Stimulated activated CD4-positive, alpha-beta T cell treated with anti-CD3 and anti-CD28 coated beads, Interleukin-4, amount 100 ng/mL, for 4 hours (primary cell): ENCODE results near the gene TMEM167B.

Source experiments
- DNase-seq, 2 experiments: peaks; one replicate each; pipeline ENCODE4 v3.0.0-alpha.2; 2020

The TMEM167B gene

DNA sequence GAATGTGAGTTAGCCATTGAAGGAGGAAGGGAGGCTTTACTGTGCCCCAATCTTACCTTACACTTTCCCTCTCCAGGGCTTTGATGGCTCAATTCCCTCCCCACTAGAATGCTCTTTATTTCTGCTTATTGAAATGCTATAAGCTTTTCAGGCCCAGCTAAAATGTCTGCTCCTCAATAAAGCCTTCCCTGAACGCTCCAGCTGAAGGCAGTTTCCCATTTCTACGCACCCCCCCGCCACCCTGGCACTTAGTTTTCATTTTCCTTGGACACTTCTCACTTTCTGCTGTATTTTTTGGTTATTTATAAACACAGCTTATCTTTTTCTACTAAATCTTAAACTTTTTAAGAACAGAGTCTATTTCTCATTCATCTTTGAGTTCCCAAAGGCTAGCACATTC lies 7.1 kb upstream of the TMEM167B start:
- no peak for DNase-seq

DNA sequence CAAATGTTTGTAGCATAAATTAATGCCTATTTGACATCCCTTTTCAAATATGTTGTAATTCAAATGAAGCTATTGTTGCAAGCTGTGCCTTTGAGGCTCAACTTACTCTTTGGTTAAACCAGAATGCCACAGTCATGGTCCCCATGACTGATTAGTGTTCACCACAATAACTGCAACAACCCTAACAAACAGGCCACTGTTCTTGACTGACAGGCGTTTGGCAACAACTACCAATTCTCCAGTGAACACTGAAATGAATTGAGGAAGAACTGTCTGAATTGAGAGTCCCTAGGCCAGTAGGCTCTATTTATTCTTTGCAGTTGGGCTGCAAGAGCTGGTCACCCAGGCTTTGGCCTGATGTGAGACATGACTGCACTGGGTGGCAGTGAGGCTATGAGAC lies 6.6 kb upstream of the TMEM167B start:
- no peak for DNase-seq

DNA sequence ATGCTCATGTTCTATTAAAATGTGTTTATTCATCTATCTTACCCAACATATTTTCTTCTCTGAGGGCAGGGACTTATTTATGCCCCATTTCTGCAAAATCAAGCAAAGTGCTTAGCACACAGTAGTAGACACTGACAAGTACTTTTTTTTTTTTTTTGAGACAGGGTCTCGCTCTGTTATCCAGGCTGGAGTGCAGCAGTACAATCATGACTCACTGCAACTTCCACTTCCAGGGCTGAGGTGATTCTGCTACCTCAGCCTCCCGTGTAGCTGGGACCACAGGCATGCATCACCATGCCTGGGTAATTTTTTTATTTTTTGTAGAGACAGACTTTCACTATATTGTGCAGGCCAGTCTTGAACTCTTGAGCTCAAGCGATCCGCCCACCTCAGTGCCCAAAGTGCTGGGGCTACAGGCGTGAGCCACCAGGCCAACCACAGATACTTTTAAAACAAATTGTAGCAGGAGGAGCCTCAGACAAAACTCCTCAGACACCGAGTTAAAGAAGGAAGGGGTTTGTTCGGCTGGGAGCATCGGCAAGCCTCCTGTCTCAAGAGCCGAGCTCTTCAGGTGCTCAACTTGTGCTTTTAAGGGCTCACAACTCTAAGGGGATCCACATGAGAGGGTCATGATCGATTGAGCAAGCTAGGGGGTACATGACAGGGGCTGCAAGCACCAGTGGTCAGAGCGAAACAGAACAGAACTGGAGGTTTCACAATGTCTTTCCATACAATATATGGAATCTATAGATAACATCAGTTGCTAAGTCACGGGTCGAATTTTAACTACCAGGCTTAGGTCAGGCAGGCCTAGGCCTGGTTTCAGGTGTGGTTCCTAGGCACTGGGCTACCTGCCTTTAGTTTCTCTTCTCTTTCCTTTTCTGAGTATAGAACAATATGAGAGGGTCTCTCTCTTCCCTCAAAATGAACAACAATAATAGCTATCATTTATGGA lies 5.7 kb upstream of the TMEM167B start:
- no peak for DNase-seq

DNA sequence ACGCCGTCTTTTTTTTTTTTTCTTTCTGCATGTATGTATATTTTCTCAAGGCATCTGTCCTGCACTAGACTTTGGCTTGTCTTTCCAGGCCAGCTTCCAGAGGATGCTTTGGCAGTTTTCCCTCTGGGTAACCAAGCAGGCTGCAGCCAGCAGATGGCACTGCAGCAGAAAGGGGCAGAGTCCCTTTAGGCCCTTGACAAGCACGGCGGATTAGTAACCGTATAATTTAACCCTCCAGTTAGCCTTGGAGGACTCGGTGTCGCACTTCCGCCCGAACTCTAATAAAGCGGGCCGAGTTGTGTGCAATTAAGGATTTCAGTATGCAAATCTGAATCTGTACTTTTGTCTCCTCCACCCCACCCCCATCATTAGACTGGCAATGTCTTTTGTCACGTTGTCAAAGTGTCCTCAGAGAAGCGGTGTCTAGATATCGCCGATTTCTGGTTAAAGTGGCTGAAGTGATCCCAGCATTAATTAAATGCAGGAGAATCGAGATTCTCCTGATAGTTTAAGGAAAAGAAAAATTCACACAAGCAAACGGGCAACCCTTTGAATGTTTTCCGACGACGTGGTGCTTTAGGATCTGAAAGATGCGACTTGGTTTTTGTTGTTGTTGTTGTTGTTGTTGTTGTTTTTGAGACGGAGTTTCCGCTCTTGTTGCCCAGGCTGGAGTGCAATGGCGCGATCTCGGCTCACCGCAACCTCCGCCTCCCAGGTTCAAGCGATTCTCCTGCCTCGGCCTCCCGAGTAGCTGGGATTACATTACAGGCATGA lies 1.1 kb upstream of the TMEM167B start:
- DNase-seq = no peak

DNA sequence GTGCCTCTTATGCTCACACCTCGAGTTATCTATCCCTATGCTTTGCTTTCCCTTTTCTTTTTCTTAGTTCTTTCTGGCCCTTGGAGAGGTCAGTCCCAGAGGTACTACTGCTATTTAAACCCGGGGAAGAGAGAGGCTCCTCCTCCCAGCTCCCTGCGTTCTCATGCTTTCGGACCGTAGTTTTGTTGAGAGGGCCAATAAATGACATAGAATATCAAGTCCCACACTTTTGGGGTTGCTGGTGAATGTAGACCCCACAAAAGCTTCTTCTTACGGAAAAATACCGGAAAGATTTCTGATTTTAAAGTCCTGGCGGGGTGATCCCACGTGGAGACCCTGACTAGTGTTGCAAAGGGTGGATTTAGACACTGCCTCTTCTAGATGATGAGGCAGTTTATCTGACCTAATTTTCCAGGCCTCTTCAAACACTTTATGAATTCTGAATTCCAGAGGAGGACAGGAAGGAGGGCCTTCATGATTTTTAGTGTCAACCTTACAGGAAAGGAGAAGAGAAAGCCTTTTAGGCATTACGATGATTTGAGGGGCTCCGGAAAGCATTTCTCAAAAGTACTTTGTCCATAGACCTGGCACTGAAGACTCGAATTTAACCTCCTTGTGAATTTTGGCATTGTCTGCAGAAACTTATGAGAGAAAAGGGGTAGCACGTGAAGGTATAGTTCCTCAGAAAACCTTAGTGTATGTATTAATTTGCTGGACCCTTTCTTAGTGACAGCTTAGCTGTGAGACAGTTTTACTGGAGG lies 694 bp downstream of the TMEM167B start:
- no peak for DNase-seq

- DNase-seq = no peak
Observed at GRCh38 chr1:109091839-109092193, 1.3 kb downstream of the TMEM167B start.

GRCh38 chr1:109094377-109094803 lies 3.8 kb downstream of the TMEM167B start:
- DNase-seq = no peak

- no peak for DNase-seq
Observed at GRCh38 chr1:109094871-109095270, 4.3 kb downstream of the TMEM167B start.

- no peak for DNase-seq
Observed at GRCh38 chr1:109095631-109096030, 5.1 kb downstream of the TMEM167B start.

DNA sequence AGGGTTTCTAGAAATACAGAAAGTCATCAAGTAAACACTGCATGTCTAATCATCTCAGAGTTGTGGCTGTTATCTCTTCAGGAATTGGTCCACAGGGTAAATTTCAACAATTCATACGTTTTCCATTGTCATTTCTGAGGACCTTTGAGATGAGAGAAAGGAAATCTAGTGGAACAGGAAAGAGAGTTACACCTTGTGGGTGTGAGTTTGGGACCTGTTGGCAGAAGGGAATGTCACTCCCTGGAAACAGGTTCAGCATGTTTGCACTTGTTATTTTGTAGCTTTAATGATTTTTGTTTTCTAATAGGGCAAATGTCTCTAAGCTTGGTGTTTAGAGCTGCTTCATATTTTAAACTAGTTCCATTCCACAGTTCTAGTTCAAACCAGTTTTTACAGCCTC lies 5.6 kb downstream of the TMEM167B start:
- no peak for DNase-seq

GRCh38 chr1:109099938-109100773 lies 9.6 kb downstream of the TMEM167B start:
- peak; percentile 95 to 97 for DNase-seq

DNA sequence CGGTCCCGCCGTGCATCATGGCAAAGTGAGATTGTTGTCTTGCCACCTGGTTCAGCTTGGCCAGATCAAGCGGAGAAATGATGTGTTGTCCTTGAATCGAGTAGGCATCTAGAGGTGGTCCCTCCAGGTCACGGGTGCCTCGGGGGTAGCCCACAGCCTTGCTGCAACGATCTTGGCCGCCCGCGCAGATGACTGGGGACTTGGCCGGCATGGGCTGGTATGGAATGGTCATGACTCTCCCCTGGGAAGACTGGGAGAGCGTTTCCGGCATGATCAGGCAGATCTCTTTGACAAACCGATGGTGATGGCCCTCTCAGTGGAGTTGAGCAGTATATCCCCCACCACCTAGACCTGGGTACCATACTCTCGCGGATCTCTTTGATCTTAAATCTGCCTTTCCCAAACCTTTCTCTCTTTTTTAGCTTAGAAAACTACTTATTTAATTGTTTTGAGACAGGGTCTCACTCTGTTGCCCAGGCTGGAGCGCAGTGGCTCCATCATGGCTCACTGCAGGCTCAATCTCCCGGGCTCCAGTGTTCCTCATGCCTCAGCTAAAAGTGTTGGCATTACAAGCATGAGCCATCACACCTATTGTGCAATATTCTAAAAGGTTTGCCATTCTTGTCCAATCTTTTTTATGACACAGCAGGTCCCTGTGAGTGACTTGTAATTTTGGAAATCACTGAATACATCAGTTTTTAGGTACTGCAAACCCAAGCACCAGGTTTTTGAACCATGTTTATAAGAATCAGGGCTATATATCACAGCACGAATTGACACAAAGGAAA lies 14.0 kb downstream of the TMEM167B start:
- no peak for DNase-seq

- no peak for DNase-seq
Observed at GRCh38 chr1:109105881-109106280, 15.3 kb downstream of the TMEM167B start.

- DNase-seq = no peak
Observed at GRCh38 chr1:109107785-109108184, 17.2 kb downstream of the TMEM167B start.

- DNase-seq = no peak
Observed at GRCh38 chr1:109109906-109110305, 19.3 kb downstream of the TMEM167B start.

DNA sequence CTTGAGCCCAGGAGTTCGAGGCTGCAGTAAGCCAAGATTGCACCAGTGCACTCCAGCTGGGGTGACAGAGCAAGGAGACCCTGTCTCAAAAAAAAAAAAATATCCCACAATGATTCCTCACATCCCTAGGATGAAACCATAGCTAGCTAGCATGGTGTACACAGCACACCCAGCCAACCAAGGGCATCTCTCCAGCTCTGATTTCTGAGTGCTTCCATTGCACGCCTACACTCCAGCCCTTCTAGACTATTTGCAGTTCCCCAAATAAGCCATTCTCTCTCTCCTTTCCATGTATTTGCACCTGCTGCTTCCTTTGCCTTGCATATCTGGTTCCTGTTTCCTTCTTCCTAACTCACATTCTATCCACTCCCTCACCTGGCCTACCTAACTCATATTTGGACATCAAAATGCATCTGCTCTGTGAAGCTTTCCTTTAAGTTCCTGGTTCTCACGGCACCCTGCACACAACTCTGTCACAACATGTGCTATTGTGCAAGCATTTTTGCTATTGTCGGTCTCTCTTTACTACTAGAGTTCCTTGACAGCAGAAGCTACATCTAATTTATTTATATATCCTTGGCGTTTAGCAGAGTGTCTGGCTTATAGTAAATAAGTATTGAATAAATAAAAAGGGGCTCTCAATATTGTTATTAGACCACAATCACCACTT lies 21.0 kb downstream of the TMEM167B start:
- no peak for DNase-seq

- no peak for DNase-seq
Observed at GRCh38 chr1:109112056-109112651, 21.6 kb downstream of the TMEM167B start.

- peak; percentile 83 to 86 for DNase-seq
Observed at GRCh38 chr1:109112652-109113285, 22.2 kb downstream of the TMEM167B start.

- peak; percentile 75 to 98 for DNase-seq
Observed at GRCh38 chr1:109113590-109114341, 23.2 kb downstream of the TMEM167B start, which contains the start of gene ELAPOR1. TSS of gene ELAPOR1 (plus strand) at chr1:109114115. CDS start at chr1:109114184, 69 bp downstream.
